Measurements from ENCODE around the gene GSC2. TPM values are rescaled to one million over a fixed set of nuclear protein-coding genes. Genes with fewer than 3 reads are reported as not detected.
"Not testable (repeated sequence)": the region's sequence is repeated elsewhere in the genome, so short reads cannot be mapped to it uniquely, and the experiment has no call there.

Gene GSC2
- total RNA-seq, 4 donors from 2014 or later, result not detected

DNA sequence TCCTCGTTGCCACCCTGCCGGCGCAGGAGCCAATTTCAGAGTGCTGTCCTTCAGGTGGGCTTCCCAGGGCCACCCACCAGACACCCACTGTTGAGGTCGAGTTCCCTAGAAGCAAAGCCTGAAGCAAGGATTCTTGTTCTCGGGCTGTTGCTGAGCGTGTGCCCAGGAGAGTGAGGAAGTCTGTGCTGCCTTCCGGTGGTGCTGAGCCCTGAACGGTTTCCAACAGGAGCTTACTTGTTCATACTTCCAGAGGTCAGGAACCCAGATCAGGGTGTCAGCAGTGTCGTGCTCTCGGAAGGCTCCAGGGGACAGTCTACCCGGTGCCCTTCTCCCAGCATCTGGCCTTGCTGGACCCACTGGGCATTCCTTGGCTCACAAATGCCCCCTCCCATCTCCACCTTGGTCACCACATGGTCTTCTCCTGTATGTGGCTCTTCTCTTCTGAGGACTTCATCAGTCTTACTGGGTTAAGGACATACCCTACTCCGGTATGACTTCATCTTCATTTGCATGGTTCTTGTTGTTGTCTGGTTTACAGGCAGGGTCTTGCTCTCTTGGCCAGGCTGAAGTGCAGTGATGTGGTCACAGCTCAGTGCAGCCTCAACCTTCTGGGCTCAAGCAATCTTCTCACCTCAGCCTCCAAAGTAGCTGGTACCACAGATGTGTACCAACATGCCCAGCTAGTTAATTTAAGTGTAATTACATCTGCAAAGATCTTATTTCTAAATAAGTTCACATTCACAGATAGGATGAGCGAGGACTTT, 17.2 kb upstream of the GSC2 start:
- DNase-seq (ENCODE audit: low spot score), result no peak
- TF ChIP-seq, protein P1, sequence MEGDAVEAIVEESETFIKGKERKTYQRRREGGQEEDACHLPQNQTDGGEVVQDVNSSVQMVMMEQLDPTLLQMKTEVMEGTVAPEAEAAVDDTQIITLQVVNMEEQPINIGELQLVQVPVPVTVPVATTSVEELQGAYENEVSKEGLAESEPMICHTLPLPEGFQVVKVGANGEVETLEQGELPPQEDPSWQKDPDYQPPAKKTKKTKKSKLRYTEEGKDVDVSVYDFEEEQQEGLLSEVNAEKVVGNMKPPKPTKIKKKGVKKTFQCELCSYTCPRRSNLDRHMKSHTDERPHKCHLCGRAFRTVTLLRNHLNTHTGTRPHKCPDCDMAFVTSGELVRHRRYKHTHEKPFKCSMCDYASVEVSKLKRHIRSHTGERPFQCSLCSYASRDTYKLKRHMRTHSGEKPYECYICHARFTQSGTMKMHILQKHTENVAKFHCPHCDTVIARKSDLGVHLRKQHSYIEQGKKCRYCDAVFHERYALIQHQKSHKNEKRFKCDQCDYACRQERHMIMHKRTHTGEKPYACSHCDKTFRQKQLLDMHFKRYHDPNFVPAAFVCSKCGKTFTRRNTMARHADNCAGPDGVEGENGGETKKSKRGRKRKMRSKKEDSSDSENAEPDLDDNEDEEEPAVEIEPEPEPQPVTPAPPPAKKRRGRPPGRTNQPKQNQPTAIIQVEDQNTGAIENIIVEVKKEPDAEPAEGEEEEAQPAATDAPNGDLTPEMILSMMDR (IDR thresholded peaks at IDR 0.05), result no peak
- no peak for ATAC-seq (ENCODE audit: low FRiP score)

DNA sequence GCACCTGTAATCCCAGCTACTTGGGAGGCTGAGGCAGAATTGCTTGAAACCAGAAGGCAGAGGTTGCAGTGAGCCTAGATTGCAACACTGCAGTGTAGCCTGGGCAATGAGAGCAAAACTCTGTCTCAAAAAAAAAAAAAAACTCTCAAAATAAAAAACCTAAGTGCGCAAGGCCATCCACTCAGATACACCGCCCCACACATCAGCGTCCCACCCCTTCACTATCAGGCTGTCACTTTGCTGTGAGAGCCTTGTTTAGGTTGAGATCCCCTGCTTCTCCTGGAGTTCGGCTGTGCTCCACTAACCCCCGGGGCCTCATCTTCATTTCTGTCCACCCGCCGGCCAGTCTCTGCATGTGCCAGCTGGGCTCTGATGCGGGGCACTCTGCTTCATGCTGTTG, 16.3 kb upstream of the GSC2 start:
- DNase-seq (ENCODE audit: low spot score), result no peak
- ATAC-seq (ENCODE audit: low FRiP score), result no peak
- TF ChIP-seq, protein P1 (IDR thresholded peaks at IDR 0.05), result no peak

DNA sequence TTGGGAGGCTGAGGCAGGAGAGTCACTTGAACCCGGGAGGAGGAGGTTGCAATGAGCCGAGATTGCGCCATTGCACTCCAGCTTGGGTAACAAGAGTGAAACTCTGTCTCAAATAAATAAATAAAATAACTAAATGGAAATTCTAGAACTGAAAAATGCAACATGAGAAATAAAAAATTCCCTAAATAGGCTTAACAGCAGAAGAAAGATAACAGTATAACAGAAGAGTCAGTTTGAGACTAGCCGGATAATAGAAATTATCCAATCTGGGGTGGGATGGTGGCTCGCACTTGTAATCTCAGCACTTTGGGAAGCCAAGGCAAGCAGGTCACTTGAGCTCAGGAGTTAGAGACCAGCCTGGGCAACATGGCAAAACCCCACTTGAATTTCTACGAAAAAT, 14.3 kb upstream of the GSC2 start:
- TF ChIP-seq, protein P1 (IDR thresholded peaks at IDR 0.05), result no peak

DNA sequence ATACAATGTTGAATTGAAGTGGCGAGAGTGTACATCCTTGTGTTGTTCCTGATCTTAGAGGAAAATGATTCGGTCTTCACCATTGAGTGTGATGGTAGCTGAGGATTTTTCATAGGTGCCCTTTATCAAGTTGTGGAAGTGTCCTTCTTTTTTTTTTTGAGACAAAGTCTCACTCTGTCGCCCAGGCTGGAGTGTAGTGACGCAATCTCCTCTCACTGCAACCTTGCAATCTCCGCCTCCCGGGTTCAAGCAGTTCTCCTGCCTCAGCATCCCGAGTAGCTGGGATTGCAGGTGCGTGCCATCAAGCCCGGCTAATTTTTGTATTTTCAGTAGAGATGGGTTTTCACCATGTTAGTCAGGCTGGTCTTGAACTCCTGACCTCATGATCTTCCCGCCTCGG, 8.6 kb upstream of the GSC2 start:
- not testable (repeated sequence) for DNase-seq (ENCODE audit: low spot score); ATAC-seq (ENCODE audit: low FRiP score)

More for the DNA sequence above, 14.3 kb upstream of the GSC2 start:
- no peak for ATAC-seq (ENCODE audit: low FRiP score)
- DNase-seq (ENCODE audit: low spot score), result no peak

DNA sequence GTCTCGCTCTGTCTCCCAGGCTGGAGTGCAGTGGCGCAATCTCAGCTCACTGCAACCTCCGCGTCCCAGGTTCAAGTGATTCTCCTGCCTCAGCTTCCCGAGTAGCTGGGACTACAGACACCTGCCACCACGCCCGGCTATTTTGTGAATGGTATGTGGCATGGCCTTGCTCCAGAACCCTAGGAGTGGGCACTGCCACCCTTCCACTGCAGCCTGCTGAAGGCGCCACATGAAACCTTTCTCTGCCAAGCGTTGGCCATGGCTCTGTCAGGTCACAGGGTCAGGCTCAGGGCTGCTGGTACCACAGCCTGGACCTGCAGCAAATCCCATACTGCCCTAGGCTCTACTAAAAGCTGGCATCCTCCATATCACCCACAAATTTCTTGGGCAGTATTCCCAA, 6.0 kb upstream of the GSC2 start:
- not testable (repeated sequence) for ATAC-seq (ENCODE audit: low FRiP score); DNase-seq (ENCODE audit: low spot score)

DNA sequence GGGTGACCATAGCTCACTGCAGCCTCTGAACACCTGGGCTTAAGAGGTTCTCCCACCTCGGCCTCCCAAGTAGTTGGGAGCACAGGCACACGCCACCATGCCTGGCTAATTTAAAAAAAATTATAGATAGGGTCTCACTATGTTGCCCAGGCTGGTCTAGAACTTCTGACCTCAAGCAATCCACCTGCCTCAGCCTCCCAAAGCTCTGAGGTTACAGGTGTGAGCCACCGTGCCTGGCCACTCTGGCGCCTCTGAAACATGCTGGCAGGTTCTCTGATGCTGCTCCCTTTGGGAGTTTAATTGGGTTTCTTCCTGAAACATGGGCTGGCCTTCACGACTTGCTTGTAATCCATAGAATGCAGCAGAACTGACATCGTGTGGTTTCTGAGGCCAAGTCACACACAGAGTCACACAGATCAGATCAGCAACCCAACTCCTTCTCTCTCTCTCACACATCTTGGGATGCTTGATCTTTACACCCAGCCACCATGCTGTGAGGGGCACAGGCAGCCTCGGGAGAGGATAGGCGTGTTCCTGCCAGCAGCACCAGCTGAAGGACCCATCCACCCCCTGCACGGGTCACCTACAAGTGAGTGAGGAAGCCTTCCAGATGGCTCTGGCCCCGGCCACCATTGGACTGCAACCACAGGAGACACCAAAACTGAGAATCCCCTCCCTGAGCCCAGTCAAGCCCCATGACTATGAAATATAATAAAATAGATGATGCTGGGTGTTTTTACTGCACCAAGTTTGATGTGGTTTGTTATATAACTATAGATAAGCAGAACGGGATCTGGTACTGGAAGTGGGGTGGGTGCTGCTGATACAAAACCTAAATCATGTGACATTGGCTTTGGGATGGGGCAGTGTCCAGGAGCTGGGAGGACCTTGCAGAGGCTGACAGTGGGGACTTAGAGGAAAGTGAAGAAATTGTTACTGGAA, 3.1 kb upstream of the GSC2 start:
- no peak for DNase-seq (ENCODE audit: low spot score)
- TF ChIP-seq, protein P1 (IDR thresholded peaks at IDR 0.05), result no peak
- no peak for ATAC-seq (ENCODE audit: low FRiP score)

DNA sequence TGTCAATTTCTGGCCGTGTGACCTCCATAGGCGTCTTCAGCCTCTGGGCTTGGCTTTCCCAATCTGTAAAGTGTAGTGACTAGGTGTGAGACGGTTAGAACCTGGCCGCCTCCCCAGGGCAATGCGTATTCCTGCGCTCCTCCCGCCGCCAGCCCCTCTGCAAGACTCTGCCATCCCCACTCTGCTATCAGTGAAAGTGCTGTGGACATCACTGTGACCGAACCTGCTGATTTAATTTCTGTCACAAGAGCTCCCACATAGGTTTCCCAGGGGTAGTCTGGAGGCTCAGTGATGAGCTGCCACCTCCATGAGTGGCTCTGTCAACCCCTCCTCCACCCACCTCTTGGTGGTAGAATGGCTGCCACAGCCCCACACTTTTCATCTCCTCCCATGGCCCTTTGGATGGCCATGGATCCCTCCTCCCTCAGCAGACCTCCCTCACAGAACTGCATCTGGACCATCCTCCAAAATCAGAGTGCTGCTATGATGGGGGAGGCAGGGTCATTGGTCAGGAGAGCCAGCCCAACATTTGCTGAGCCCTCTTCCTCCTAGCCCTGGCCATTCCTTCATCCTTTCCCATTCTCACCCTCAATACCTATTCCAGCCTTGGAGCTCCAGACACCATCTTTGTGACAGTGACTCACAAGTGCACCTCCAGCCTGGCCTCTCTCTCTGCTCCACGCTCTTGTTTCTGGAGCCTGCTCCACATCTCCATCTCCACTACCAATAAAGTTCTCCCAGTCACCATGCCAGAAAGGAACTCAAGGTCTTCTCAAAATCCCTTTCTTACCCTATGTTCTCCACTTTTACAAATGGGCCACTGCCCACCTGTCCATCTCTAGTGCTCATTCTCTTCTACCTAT, 1.5 kb upstream of the GSC2 start:
- TF ChIP-seq, protein P1 (IDR thresholded peaks at IDR 0.05), result no peak
- no peak for ATAC-seq (ENCODE audit: low FRiP score)
- no peak for DNase-seq (ENCODE audit: low spot score)
